Fibroblast of mammary gland (primary cell): Measurements from ENCODE around the gene CFLAR.

Experiments used
- DNase-seq: peaks from one replicate; pipeline ENCODE4 v3.0.0-alpha.2; 2010; ENCODE audit warnings: low read depth
- H3K4me3 ChIP-seq: 2 replicates; pipeline ENCODE4 v1.5.1; 2011; ENCODE audit warnings: low read depth, mild to moderate bottlenecking, low read length, moderate library complexity; ENCODE audit not compliant: control insufficient read depth
- CTCF ChIP-seq: conservative IDR thresholded peaks from 2 replicates; pipeline ENCODE4 v1.5.1; 2011; ENCODE audit warnings: low read depth, low read length, inconsistent platforms; ENCODE audit not compliant: control insufficient read depth, insufficient read depth

CFLAR gene

DNA sequence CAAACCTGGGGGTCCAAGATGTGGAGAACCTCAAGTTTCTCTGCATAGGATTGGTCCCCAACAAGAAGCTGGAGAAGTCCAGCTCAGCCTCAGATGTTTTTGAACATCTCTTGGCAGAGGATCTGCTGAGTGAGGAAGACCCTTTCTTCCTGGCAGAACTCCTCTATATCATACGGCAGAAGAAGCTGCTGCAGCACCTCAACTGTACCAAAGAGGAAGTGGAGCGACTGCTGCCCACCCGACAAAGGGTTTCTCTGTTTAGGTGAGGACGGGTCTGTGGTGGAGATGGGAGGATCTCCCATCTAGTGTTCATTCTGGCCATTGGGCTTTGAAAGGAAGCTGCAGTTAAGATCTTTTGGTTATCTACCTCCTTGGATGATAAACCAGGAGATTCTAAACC lies 69.9 kb downstream of the CFLAR start:
- no peak overlapping the region for H3K4me3 ChIP-seq
- no peak for DNase-seq
- TF ChIP-seq CTCF, result no peak

DNA sequence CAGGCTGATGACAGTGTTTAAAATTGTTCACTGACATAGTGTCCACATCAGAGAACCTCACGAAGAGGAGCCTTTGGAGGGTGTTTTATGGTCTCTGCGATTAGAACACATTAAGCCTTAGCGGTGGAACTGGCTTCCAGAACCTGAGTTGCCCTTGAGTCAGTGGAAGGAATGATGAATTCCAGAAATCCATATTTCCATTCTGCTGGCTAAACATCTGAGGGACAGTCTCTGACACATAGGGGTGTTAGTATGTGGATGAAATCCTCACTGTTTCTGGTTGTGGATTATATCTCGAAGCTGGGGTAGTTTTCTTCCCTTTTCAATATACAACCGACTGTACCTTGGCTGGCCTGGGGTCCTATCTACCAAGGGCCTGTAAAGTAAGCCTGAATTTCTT lies 71.0 kb downstream of the CFLAR start:
- no peak for TF ChIP-seq CTCF
- no peak for DNase-seq
- H3K4me3 ChIP-seq, result no peak overlapping the region

GRCh38 chr2:201188449-201188848 lies 72.5 kb downstream of the CFLAR start:
- TF ChIP-seq CTCF, result no peak
- no peak for DNase-seq
- no peak overlapping the region for H3K4me3 ChIP-seq

DNA sequence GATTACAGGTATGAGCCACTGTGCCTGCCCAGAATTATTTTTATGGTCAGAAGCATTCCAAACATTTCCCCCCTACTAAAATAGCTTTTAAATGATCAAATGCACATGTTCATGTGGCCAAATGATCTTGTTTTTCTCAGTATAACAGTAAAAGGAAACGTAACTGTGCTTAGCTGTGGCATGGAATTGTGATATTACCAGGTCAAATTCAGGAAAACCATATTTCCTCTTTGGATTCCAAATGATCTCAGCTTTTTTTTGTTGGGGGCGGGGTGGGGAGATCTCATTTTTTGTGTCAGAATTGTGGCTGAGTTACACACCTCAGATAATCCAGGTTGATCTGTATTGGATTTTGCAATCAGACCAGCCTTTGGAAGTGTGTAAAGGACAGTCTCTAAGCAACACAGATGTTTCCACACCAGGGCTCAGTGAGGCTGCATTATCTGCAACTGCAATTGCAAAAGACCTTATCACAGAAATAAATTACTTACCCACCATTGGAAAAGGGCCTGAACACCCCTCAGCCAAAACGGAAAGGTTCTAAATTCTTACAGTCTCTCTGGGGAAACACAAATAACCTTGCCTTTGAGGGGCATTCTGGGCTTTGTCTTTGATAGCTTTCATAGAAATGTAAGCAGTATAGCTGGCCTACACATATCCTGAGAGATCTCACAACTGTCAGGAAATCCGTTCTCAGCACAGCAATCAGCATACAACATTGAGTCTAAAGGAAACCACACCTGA lies 75.3 kb downstream of the CFLAR start:
- TF ChIP-seq CTCF, result no peak
- no peak overlapping the region for H3K4me3 ChIP-seq
- DNase-seq, result peak; percentile 7

- H3K4me3 ChIP-seq, result no peak overlapping the region
- no peak for TF ChIP-seq CTCF
- DNase-seq, result no peak
These were observed 78.1 kb downstream of the CFLAR start for GRCh38 chr2:201194097-201194496.

DNA sequence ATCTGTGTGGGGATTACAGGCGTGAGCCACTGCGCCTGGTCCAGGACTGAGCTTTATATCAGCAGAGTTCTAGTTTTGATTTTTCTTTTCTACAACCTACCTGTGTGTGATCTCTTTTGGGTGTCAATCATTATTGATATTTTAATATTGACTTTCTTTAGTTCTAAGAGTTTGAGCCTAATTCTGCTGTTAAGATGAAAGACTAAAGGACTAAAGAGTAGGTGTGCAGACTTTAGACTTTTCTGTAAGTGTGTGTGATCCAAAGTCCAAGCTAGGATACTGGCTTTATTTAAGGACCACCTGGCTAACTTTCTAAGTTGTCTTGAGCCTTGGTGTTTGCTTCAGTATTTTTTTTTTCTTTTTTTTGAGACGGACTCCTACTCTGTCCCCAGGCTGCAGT lies 79.4 kb downstream of the CFLAR start:
- H3K4me3 ChIP-seq, result no peak overlapping the region
- no peak for TF ChIP-seq CTCF

GRCh38 chr2:201196003-201196402 lies 80.0 kb downstream of the CFLAR start:
- TF ChIP-seq CTCF, result no peak
- DNase-seq, result no peak
- H3K4me3 ChIP-seq, result no peak overlapping the region

More for the DNA sequence above, 79.4 kb downstream of the CFLAR start:
- no peak for DNase-seq
